Pancreas (tissue), 10 donors: ENCODE data around the gene BEND6. TPM values are rescaled to one million over a fixed set of nuclear protein-coding genes. Genes with fewer than 3 reads are reported as not detected.

Experiments used
- ATAC-seq, 4 donors: fragments of 200-7000 bp; cut with Tn5 transposase; one replicate each; pipeline versions ENCODE4 v1.8.0 to v1.9.1; 2020; ENCODE audit warnings: mild to moderate bottlenecking in 4 of 4, moderate library complexity in 4 of 4
- DNase-seq, 6 donors: peaks; one replicate each; pipeline ENCODE4 v3.0.0-alpha.2; 2020
- FAIRE-seq: peaks from 2 replicates; lab custom pipeline; 2012; peaks lifted over from hg19 to GRCh38; lab: Jason Lieb, UNC
- H3K27ac ChIP-seq, 4 donors: fragments of 200-600 bp; sonication (generic); 1 replicate in 3 of 4; 2 replicates in 1 of 4; pipeline versions ENCODE4 v1.5.0 to v1.8.0; 2020
- H3K27me3 ChIP-seq, 4 donors: fragments of 200-600 bp; one replicate each; pipeline ENCODE4 v1.8.0; 2021
- H3K36me3 ChIP-seq, 3 donors: fragments of 200-600 bp; sonication (generic) in 1 of 3; one replicate each; pipeline versions ENCODE4 v1.5.0 to v1.8.0; 2020 to 2021
- H3K4me1 ChIP-seq, 3 donors: fragments of 200-600 bp; one replicate each; pipeline ENCODE4 v1.8.0; 2021
- H3K4me3 ChIP-seq, 4 donors: fragments of 200-600 bp; sonication (generic) in 2 of 4; one replicate each; pipeline versions ENCODE4 v1.5.0 to v1.8.0; 2020 to 2021
- H3K9me3 ChIP-seq, 4 donors: fragments of 200-600 bp; one replicate each; pipeline ENCODE4 v1.8.0; 2021
- CTCF ChIP-seq, 4 donors: fragments of 200-600 bp; sonication (generic) in 3 of 4; IDR thresholded peaks; one replicate each; pipeline versions ENCODE4 v1.5.0 to v1.8.0; 2021; ENCODE audit warnings: antibody characterized with exemption in 4 of 4
- WGBS, 2 donors: extraction: QIAGEN DNeasy Blood & Tissue Kit; methylation state at CpG; one replicate each; pipeline ENCODE4 v1.1.7; 2013; 5-methylcytosine and 5-hydroxymethylcytosine counted together
- intact Hi-C, 3 donors: fragments of 100-400 bp; cut with DNase I; formaldehyde crosslinking; loops; one replicate each; pipeline versions ENCODE4 v1.11.1 to v1.14.2; 2022
- polyA plus RNA-seq, 2 donors: library from polyadenylated mRNA; stranded (reverse); fragments of 200-250 nt; gene quantifications; one replicate each; pipeline ENCODE4 v1.2.3, GENCODE V29; 2013
- total RNA-seq, 6 donors: library from RNA; stranded (reverse); fragmentation: NEBNext Ultra II Directional in 4 of 6; extraction: Animal tissue kit (Norgen Biotek cat#: 25700) in 4 of 6; gene quantifications; one replicate each; pipeline versions ENCODE4 v1.2.1 to v1.2.4, GENCODE V29; 2021 to 2023
- donor health status: healthy with polysubstance abuse.
- donor health status: DM: no; HTN: no; CAD: no; lungs with moderate emphysema.
- donor health status: DM: no; HTN: no; CAD: no.
- donor health status: control.
- donor health status: control.
- donor health status: Bipolar disorder and iron deficiency.
- donor health status: DM: yes; HTN: yes; CAD: no.
- donor health status: DM: no; HTN: no; CAD: no.
- donor health status: DM: no; HTN: no; CAD: no.
- donor health status: DM: yes; HTN: yes; CAD: no.

BEND6 gene
- total and polyA plus RNA-seq, 8 donors, result 0.06 to 0.94 (median 0.47) TPM; not detected in 2

GRCh38 chr6:56938649-56939191 is 16.2 kb upstream of the BEND6 start:
- 26 to 45% methylated on average over 1 of the region's 1 CpG for WGBS, 2 donors
- TF ChIP-seq CTCF (IDR thresholded peaks at IDR 0.05), result no peak
- intact Hi-C loops, result no loop called here
- peak in 2 of 4 donors; percentile 46 to 71 for ATAC-seq
- no peak for FAIRE-seq
- Histone ChIP-seq H3K4me1 (no peaks in the 10 kb centered on the region), H3K27ac (no peak overlapping the region), H3K9me3 (no peaks in the 10 kb centered on the region), H3K36me3 (no peaks in the 10 kb centered on the region), H3K27me3 (peaks cover 0 to 2% (median 0%) of the 10 kb centered on the region in 4 donors), H3K4me3 (no peak overlapping the region)
- no peak for DNase-seq

GRCh38 chr6:56940463-56940862 is 14.4 kb upstream of the BEND6 start:
- Histone ChIP-seq H3K27ac (no peak overlapping the region), H3K9me3 (no peaks in the 10 kb centered on the region), H3K4me3 (no peak overlapping the region), H3K4me1 (no peaks in the 10 kb centered on the region), H3K36me3 (no peaks in the 10 kb centered on the region), H3K27me3 (peaks cover 0 to 2% (median 0%) of the 10 kb centered on the region in 4 donors)
- intact Hi-C loops, result no loop called here
- WGBS, 2 donors, result 82 to 88% methylated on average over 5 of the region's 5 CpGs
- TF ChIP-seq CTCF (IDR thresholded peaks at IDR 0.05), result no peak
- ATAC-seq (no peak), DNase-seq (no peak), FAIRE-seq (no peak)

- Histone ChIP-seq H3K4me1 (no peaks in the 10 kb centered on the region), H3K4me3 (no peak overlapping the region), H3K27ac (no peak overlapping the region), H3K36me3 (no peaks in the 10 kb centered on the region), H3K9me3 (no peaks in the 10 kb centered on the region), H3K27me3 (peaks cover 0 to 2% (median 0%) of the 10 kb centered on the region in 4 donors)
- intact Hi-C loops, result no loop called here
- DNase-seq (no peak), FAIRE-seq (no peak), ATAC-seq (no peak)
- TF ChIP-seq CTCF (IDR thresholded peaks at IDR 0.05), result no peak
Observed at GRCh38 chr6:56940977-56941376, 13.9 kb upstream of the BEND6 start.

GRCh38 chr6:56944661-56945060 is 10.2 kb upstream of the BEND6 start:
- DNase-seq (no peak), ATAC-seq (no peak), FAIRE-seq (no peak)
- peaks cover 0 to 4% (median 3%) of the 10 kb centered on the region in 4 donors for H3K27me3 ChIP-seq
- no peaks in the 10 kb centered on the region for H3K36me3 ChIP-seq
- no peak overlapping the region for H3K27ac ChIP-seq
- H3K4me3 ChIP-seq, result no peak overlapping the region
- intact Hi-C loops, result no loop called here
- H3K9me3 ChIP-seq, result no peaks in the 10 kb centered on the region
- no peaks in the 10 kb centered on the region for H3K4me1 ChIP-seq
- no peak for TF ChIP-seq CTCF (IDR thresholded peaks at IDR 0.05)

GRCh38 chr6:56946368-56946767 is 8.5 kb upstream of the BEND6 start:
- Histone ChIP-seq H3K4me1 (no peaks in the 10 kb centered on the region), H3K36me3 (no peaks in the 10 kb centered on the region), H3K4me3 (no peak overlapping the region), H3K27me3 (peaks cover 0 to 4% (median 3%) of the 10 kb centered on the region in 4 donors), H3K27ac (no peak overlapping the region), H3K9me3 (no peaks in the 10 kb centered on the region)
- DNase-seq (no peak), FAIRE-seq (no peak), ATAC-seq (no peak)
- intact Hi-C loops, result no loop called here
- WGBS, 2 donors, result 65 to 77% methylated on average over 2 of the region's 2 CpGs
- no peak for TF ChIP-seq CTCF (IDR thresholded peaks at IDR 0.05)
